Lower lobe of right lung (tissue), 2 donors: Measurements from ENCODE around the gene DMP1. TPM values are rescaled to one million over a fixed set of nuclear protein-coding genes. Genes with fewer than 3 reads are reported as not detected.

Source experiments
- ATAC-seq, 2 donors: fragments of 200-7000 bp; cut with Tn5 transposase; one replicate each; pipeline ENCODE4 v1.9.1; 2020 to 2022; ENCODE audit warnings: mild to moderate bottlenecking in 2 of 2, moderate library complexity in 2 of 2
- DNase-seq: peaks from one replicate; pipeline ENCODE4 v3.0.0-alpha.2; 2020
- H3K27ac ChIP-seq: fragments of 200-600 bp; one replicate; pipeline ENCODE4 v1.8.0; 2022
- H3K27me3 ChIP-seq: fragments of 200-600 bp; one replicate; pipeline ENCODE4 v1.8.0; 2022; ENCODE audit warnings: low read depth
- H3K36me3 ChIP-seq: fragments of 200-600 bp; one replicate; pipeline ENCODE4 v1.8.0; 2022; ENCODE audit warnings: mild to moderate bottlenecking
- H3K4me1 ChIP-seq: fragments of 200-600 bp; one replicate; pipeline ENCODE4 v1.8.0; 2022
- H3K4me3 ChIP-seq: fragments of 200-600 bp; one replicate; pipeline ENCODE4 v1.8.0; 2022; ENCODE audit warnings: mild to moderate bottlenecking
- H3K9me3 ChIP-seq: fragments of 200-600 bp; one replicate; pipeline ENCODE4 v1.8.0; 2022
- CTCF ChIP-seq: fragments of 200-600 bp; IDR thresholded peaks from one replicate; pipeline ENCODE4 v1.8.0; 2022; ENCODE audit warnings: antibody characterized with exemption, mild to moderate bottlenecking
- intact Hi-C: fragments of 100-400 bp; cut with DNase I; formaldehyde crosslinking; loops from one replicate; pipeline ENCODE4 v1.11.0; 2022
- total RNA-seq: library from RNA; stranded (reverse); fragmentation: NEBNext Ultra II Directional; extraction: Animal tissue kit (Norgen Biotek cat#: 25700); gene quantifications from one replicate; pipeline ENCODE4 v1.2.1, GENCODE V29; 2021
- donor health status: DM: no; HTN: yes; CAD: no; lungs with severe emphysema.

The DMP1 gene
- total RNA-seq, 1 donor from 2014 or later, result not detected

GRCh38 chr4:87620086-87620485 is 30.0 kb upstream of the DMP1 start:
- Histone ChIP-seq H3K27me3 (no peaks in the 10 kb centered on the region), H3K27ac (no peak overlapping the region), H3K9me3 (no peaks in the 10 kb centered on the region), H3K36me3 (no peaks in the 10 kb centered on the region), H3K4me1 (no peaks in the 10 kb centered on the region), H3K4me3 (no peak overlapping the region)
- ATAC-seq (no peak), DNase-seq (no peak)
- TF ChIP-seq CTCF, result no peak
- intact Hi-C loops, result no loop called here

GRCh38 chr4:87620491-87620890 is 29.6 kb upstream of the DMP1 start:
- Histone ChIP-seq H3K9me3 (no peaks in the 10 kb centered on the region), H3K36me3 (no peaks in the 10 kb centered on the region), H3K4me3 (no peak overlapping the region), H3K4me1 (no peaks in the 10 kb centered on the region), H3K27me3 (no peaks in the 10 kb centered on the region), H3K27ac (no peak overlapping the region)
- intact Hi-C loops, result no loop called here
- no peak for TF ChIP-seq CTCF
- DNase-seq (no peak), ATAC-seq (no peak)

- DNase-seq (no peak), ATAC-seq (no peak)
- Histone ChIP-seq H3K27me3 (no peaks in the 10 kb centered on the region), H3K9me3 (no peaks in the 10 kb centered on the region), H3K27ac (no peak overlapping the region), H3K4me3 (no peak overlapping the region), H3K4me1 (no peaks in the 10 kb centered on the region), H3K36me3 (no peaks in the 10 kb centered on the region)
- intact Hi-C loops, result no loop called here
- no peak for TF ChIP-seq CTCF
Measured at GRCh38 chr4:87622303-87622702, 27.8 kb upstream of the DMP1 start.

GRCh38 chr4:87624698-87625097 is 25.4 kb upstream of the DMP1 start:
- H3K4me1 ChIP-seq, result no peaks in the 10 kb centered on the region
- TF ChIP-seq CTCF, result no peak
- intact Hi-C loops, result no loop called here
- H3K36me3 ChIP-seq, result no peaks in the 10 kb centered on the region
- no peak overlapping the region for H3K27ac ChIP-seq
- no peak overlapping the region for H3K4me3 ChIP-seq
- ATAC-seq (no peak), DNase-seq (no peak)
- H3K27me3 ChIP-seq, result no peaks in the 10 kb centered on the region
- no peaks in the 10 kb centered on the region for H3K9me3 ChIP-seq

- ATAC-seq, result no peak
Measured at GRCh38 chr4:87631668-87632067, 18.4 kb upstream of the DMP1 start.

More at GRCh38 chr4:87631668-87632067, 18.4 kb upstream of the DMP1 start:
- no peak overlapping the region for H3K4me3 ChIP-seq
- H3K4me1 ChIP-seq, result no peaks in the 10 kb centered on the region
- intact Hi-C loops, result no loop called here
- no peak for DNase-seq
- H3K27me3 ChIP-seq, result no peaks in the 10 kb centered on the region
- no peak for TF ChIP-seq CTCF
- H3K9me3 ChIP-seq, result no peaks in the 10 kb centered on the region
- no peaks in the 10 kb centered on the region for H3K36me3 ChIP-seq
- no peak overlapping the region for H3K27ac ChIP-seq
